Measurements from ENCODE around the gene BMPR1B. TPM values are rescaled to one million over a fixed set of nuclear protein-coding genes. Genes with fewer than 3 reads are reported as not detected.

The BMPR1B gene
- total RNA-seq, 3 donors from 2014 or later: 0.36 to 3.3 (median 0.81) TPM

DNA sequence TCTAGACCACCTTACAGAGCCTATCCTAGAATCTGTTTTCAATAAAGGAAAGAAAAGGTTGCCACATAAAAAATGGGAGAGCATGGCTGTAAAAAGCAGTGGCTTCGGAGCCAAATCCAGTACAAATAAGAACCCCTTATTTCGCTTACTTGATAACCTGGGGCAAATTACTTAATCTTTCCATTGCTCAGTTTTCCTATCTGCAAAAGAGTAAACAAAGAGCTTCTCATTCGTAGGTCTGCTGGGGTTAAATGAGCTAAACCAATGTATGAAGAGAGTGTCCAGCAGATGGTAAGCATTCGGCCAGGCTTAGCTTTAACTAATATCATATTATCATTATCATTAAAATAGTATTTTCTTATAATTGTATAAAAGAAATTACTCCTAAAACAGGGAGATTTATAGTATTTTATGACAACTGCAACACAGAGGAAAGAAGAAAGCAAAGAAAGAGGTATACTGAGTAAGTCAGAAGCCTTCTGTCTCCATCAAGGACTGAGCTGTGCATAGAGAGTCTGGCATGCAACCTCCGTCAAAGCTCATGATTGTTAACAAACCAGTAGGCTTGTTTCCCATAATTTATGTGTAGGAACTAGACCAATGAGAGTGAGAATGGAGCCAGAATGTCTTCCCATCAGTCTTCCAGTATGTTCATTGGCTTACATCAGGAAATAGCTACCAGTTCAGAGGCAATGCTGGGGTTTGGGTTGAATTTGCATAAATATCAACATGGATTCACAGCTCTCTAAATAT is 426.1 kb downstream of the BMPR1B start:
- DNase-seq (no peak), ATAC-seq (no peak)
- Histone ChIP-seq H3K9me3 (no peaks in the 10 kb centered on the region), H3K4me3 (no peak overlapping the region), H3K36me3 (ENCODE audit: low read depth) (no peaks in the 10 kb centered on the region), H3K4me1 (ENCODE audit: low read depth) (no peaks in the 10 kb centered on the region)
- TF ChIP-seq CTCF (IDR thresholded peaks at IDR 0.05): no peak
- intact Hi-C loops (cut with DNase I, micrococcal nuclease): no loop called here

- DNase-seq: no peak
- Histone ChIP-seq H3K4me3 (no peak overlapping the region), H3K9me3 (no peaks in the 10 kb centered on the region), H3K4me1 (ENCODE audit: low read depth) (no peaks in the 10 kb centered on the region), H3K36me3 (ENCODE audit: low read depth) (no peaks in the 10 kb centered on the region)
- no peak for ATAC-seq
- TF ChIP-seq CTCF (IDR thresholded peaks at IDR 0.05): no peak
- intact Hi-C loops (cut with DNase I, micrococcal nuclease): no loop called here
Measured at GRCh38 chr4:95186666-95187065, 428.9 kb downstream of the BMPR1B start.

DNA sequence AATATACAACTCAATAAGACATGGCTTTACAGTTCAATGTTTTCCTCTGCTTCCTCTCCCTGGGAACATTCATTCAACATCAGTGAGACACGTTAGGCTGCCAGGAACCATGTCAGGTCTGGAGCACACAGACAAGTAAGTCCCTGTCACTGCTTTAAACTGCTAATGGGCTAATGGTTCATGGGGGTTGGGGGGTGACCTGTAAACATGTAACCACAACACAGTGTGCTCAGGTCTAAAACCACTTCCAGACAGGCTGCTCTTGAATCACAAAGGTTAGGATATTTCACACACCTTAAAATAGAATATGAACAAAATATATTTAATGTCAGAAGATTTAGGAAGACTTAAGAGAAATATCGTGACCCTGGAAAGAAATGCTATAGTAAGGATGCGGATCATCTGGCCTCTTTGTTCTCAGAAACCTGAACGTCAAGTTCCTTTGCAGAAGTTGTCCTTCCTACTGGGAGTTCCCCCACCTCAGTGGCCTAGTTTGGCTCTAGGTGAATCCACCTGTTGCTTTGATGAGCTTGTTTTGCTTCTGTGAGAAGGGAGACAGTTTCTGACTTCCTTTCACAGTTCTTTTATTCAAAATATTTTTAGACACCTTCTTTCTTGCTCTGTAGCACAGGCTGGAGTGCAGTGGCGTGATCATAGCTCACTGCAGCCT is 431.1 kb downstream of the BMPR1B start:
- Histone ChIP-seq H3K9me3 (no peaks in the 10 kb centered on the region), H3K4me3 (no peak overlapping the region), H3K4me1 (ENCODE audit: low read depth) (no peaks in the 10 kb centered on the region), H3K36me3 (ENCODE audit: low read depth) (no peaks in the 10 kb centered on the region)
- no peak for TF ChIP-seq CTCF (IDR thresholded peaks at IDR 0.05)
- ATAC-seq (no peak), DNase-seq (no peak)
- intact Hi-C loops (cut with DNase I, micrococcal nuclease): no loop called here

GRCh38 chr4:95190751-95191436 is 433.1 kb downstream of the BMPR1B start:
- H3K36me3 ChIP-seq (ENCODE audit: low read depth): no peaks in the 10 kb centered on the region
- DNase-seq (peak in 1 of 3 donors; percentile 11), ATAC-seq (no peak)
- intact Hi-C loops (cut with DNase I, micrococcal nuclease): no loop called here
- H3K9me3 ChIP-seq: no peaks in the 10 kb centered on the region
- H3K4me3 ChIP-seq: no peak overlapping the region
- H3K4me1 ChIP-seq (ENCODE audit: low read depth): no peaks in the 10 kb centered on the region
- no peak for TF ChIP-seq CTCF (IDR thresholded peaks at IDR 0.05)

DNA sequence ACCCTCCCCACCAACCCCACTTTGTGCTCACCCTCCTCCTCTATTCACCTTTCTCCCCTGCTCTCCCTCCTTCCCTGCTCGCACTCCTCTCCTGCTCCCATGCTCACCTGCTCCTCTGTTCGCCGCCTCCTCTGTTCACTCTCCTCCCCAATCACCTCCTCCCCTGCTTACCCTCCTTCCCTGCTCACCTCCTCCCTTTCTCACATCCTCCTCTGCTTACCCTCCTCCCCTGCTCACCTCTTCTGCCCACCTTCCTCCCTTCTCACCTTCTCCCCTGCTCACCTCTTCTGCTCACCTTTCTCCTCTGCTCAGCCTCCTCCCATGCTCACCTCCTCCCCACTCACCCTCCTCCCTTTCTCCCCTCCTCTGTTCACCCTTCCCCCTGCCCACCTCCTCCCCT is 433.8 kb downstream of the BMPR1B start:
- intact Hi-C loops (cut with DNase I, micrococcal nuclease): no loop called here
- DNase-seq (no peak), ATAC-seq (no peak)
- H3K36me3 ChIP-seq (ENCODE audit: low read depth): no peaks in the 10 kb centered on the region
- no peaks in the 10 kb centered on the region for H3K4me1 ChIP-seq (ENCODE audit: low read depth)
- TF ChIP-seq CTCF (IDR thresholded peaks at IDR 0.05): no peak
- no peak overlapping the region for H3K4me3 ChIP-seq
- no peaks in the 10 kb centered on the region for H3K9me3 ChIP-seq
